ENCODE data around the gene NDRG4. TPM values are rescaled to one million over a fixed set of nuclear protein-coding genes. Genes with fewer than 3 reads are reported as not detected.

NDRG4 gene
- total and polyA plus RNA-seq, 2 of the 13 experiments (the other 11 are each of a cell fraction or from before 2014, with no cell fraction given), result 1.7 to 2.7 TPM

- no peak; the same call in 1 of the 2 replicates for TF ChIP-seq SKIL (CRISPR knock-in tag; IDR thresholded peaks at IDR 0.05; ENCODE audit: borderline replicate concordance)
- peak; percentile 85 for TF ChIP-seq ZNF335 (CRISPR knock-in tag; IDR thresholded peaks at IDR 0.05)
- TF ChIP-seq ZNF616 (CRISPR knock-in tag; IDR thresholded peaks at IDR 0.05; ENCODE audit: low read depth), result peak; percentile 93
- peak; percentile 93 for TF ChIP-seq NKX3-1 (CRISPR knock-in tag; IDR thresholded peaks at IDR 0.05)
- TF ChIP-seq ZNF367 (CRISPR knock-in tag; IDR thresholded peaks at IDR 0.05; ENCODE audit: borderline replicate concordance), result peak; percentile 94; the same call in 1 of the 2 replicates
- peak; percentile 97 for TF ChIP-seq ZNF737 (CRISPR knock-in tag; IDR thresholded peaks at IDR 0.05; ENCODE audit: borderline replicate concordance)
- TF ChIP-seq U2AF2 (IDR thresholded peaks at IDR 0.05; ENCODE audit: low read depth, low read length), result no peak
- peak; percentile 67; the same call in 1 of the 2 replicates for TF ChIP-seq RFXANK (CRISPR knock-in tag; IDR thresholded peaks at IDR 0.05)
- TF ChIP-seq MYNN (CRISPR knock-in tag; IDR thresholded peaks at IDR 0.05; ENCODE audit: low read depth), result peak; percentile 39; the same call in 1 of the 2 replicates
- TF ChIP-seq IKZF4 (CRISPR knock-in tag; IDR thresholded peaks at IDR 0.05; ENCODE audit: borderline replicate concordance, low read depth, not compliant biosample characterization), result peak; percentile 90
- peak; percentile 98 for TF ChIP-seq ZNF468 (CRISPR knock-in tag; IDR thresholded peaks at IDR 0.05)
- TF ChIP-seq NCOA2 (CRISPR knock-in tag; IDR thresholded peaks at IDR 0.05), result peak; percentile 50; the same call in 1 of the 2 replicates
- TF ChIP-seq ZBTB43 (CRISPR knock-in tag; conservative IDR thresholded peaks at IDR 0.05), result peak; percentile 86
- TF ChIP-seq TSC22D2 (CRISPR knock-in tag; IDR thresholded peaks at IDR 0.05; ENCODE audit: borderline replicate concordance), result peak; percentile 28; the same call in 1 of the 2 replicates
- peak; percentile 81 for TF ChIP-seq ZNF777 (CRISPR knock-in tag; IDR thresholded peaks at IDR 0.05)
- TF ChIP-seq THRA (CRISPR knock-in tag; IDR thresholded peaks at IDR 0.05; ENCODE audit: borderline replicate concordance), result peak; percentile 75; the same call in 1 of the 2 replicates
- peak; percentile 21; the same call in 1 of the 2 replicates for TF ChIP-seq MIXL1 (CRISPR knock-in tag; IDR thresholded peaks at IDR 0.05)
- TF ChIP-seq ATM (IDR thresholded peaks at IDR 0.05; ENCODE audit: borderline replicate concordance), result no peak
- TF ChIP-seq ZNF766 (CRISPR knock-in tag; IDR thresholded peaks at IDR 0.05; ENCODE audit: borderline replicate concordance), result peak; percentile 94; the same call in 1 of the 2 replicates
- peak; percentile 78 for TF ChIP-seq ZMYM4 (CRISPR knock-in tag; IDR thresholded peaks at IDR 0.05)
- TF ChIP-seq ZNF484 (CRISPR knock-in tag; IDR thresholded peaks at IDR 0.05; ENCODE audit: borderline replicate concordance, low read depth), result no peak; the same call in 1 of the 2 replicates
- TF ChIP-seq AHR (CRISPR knock-in tag; IDR thresholded peaks at IDR 0.05), result no peak; the same call in 1 of the 2 replicates
- TF ChIP-seq ZNF414 (CRISPR knock-in tag; IDR thresholded peaks at IDR 0.05), result peak; percentile 90
- 0 out of 2 replicates have a peak, but pooled peaks have one; percentile 9 for TF ChIP-seq ADNP (CRISPR knock-in tag; IDR thresholded peaks at IDR 0.05)
- TF ChIP-seq ZNF768 (CRISPR knock-in tag; IDR thresholded peaks at IDR 0.05), result peak; percentile 76; the same call in 1 of the 2 replicates
These were observed 15.4 kb downstream of the NDRG4 start, which contains the start of gene SETD6 (continued) for GRCh38 chr16:58515125-58515870.
